Measurements from ENCODE around the gene TLR2.
"Not testable (repeated sequence)": the region's sequence is repeated elsewhere in the genome, so short reads cannot be mapped to it uniquely, and the experiment has no call there.

The TLR2 gene

DNA sequence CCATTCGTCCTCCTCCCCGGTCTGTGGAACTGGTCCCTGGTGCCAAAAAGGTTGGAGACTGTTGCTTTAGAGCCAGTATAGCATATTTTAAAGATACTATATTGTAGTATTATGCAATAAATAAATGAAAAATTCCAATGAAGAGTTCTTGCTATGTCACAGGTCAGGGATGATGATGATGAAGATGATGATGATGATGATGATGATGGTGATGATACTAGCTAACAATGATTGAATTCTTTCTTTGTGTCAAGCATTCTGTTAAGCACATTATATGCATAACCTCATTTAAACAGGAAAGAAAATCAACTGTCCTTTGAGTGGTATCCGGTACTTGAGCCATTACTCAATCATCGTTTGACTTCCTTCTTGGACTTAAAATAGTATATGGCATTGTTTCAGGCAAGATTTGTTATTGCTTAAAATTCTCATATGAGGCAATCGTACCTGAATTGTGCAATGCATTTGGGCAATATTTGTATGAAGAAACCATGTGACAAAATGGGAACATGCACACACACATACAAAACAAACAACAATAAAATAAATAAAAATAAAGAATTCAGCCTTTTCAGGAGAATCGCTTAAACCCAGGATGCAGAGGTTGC is 22.8 kb upstream of the TLR2 start:
- DNase-seq, result peak; percentile 78

GRCh38 chr4:153661908-153662307 is 22.2 kb upstream of the TLR2 start:
- DNase-seq, result no peak

DNA sequence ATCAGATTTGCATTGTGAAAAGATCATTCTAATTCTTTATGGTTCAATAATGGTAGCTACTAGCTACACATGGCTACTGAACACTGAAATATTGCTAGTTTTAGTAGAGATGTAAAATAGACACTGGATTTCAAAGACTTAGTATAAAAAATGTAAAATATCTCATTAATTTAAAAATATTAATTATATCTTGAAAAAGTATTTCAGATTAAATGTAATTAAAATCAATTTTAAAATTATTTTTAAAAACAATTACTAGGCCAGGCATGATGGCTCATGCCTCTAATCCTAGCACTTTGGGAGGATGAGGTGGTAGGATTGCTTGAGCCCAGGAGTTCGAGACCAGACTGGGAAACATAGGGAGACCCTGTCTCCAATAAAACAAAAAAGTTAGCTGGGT is 20.4 kb upstream of the TLR2 start:
- DNase-seq, result no peak

DNA sequence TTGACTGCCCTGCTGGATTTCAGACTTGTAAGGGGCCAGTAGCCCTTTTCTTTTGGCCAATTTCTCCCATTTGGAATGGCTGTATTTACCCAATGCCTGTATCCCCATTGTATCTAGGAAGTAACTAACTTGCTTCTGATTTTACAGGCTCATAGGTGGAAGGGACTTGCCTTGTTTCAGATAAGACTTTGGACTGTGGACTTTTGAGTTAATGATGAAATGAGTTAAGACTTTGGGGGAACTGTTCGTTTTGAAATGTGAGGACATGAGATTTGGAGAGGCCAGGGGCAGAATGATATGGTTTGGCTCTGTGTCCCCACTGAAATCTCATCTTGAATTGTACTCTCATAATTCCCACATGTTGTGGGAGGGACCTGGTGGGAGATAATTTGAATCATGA is 17.6 kb upstream of the TLR2 start:
- DNase-seq, result not testable (repeated sequence)

DNA sequence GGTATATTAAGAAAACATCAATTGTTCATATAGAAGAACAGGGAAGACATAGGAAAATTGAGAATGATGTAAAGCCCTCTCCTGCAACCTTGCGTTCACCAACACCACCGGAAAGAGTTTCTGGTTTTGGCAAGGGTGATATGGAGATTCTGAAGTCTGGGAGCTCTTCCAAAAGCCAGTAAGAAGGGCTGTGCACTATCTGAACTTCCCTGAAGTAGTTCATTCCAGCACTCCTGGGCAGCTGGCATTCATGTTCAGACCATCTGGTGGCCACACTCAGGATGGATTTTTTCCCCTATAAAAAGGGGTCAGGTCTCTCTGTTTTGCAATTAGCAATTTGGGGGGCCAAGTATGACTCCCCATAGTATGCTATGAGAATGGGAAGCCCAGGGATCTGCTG is 15.4 kb upstream of the TLR2 start:
- no peak for DNase-seq

DNA sequence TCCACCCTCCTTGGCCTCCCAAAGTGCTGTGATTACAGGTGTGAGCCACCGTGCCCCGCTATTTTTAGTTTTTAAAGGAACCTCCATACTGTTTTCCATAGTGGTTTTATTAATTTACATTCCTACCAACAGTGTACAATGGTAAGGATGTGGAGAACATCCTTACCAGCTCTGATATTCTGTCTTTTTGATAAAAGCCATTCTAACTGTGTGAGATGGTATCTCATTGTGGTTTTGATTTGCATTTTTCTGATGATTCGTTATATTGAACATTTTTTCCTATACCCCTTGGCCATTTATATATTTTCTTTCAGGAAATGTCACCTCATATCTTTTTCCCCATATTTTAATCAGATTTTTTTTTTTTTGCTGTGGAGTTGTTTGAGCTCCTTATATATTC is 14.2 kb upstream of the TLR2 start:
- no peak for DNase-seq

DNA sequence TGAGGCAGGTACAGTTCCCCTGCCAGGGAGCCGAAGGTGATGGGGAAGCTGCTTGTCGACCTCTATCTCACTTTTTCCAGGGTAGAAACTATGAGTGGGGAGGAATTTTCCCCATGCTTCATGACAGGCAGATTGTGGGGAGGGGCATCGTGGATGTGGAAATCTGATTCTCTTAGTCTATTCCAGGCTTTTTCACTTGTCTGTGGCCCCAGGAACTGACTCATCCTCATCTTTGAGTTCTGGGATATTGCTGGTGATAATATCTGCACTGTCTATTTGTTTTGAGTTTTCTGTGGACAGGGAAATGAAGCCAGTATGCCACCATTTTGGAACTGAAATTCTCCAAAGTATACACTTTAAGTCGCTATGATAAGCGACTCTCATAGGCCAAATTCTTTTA is 7.6 kb upstream of the TLR2 start:
- no peak for DNase-seq

DNA sequence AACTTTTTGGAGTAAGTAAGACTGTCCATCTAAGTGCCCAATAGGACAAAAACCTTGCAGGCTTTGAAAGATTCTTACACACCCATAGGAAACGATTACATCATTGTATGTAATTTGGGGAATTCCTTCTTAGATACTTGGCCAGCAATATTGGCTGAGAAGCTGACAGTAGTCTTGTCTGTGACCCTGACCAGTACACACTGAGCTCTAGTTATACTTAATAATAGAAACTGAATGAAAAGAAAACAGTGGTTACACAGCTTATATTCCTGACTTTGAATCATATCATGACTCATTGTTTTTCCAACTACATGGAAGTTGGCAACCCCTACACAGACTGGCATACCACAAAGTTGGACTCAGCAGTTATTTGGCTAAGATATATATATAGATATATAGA is 7.1 kb upstream of the TLR2 start:
- DNase-seq, result no peak

DNA sequence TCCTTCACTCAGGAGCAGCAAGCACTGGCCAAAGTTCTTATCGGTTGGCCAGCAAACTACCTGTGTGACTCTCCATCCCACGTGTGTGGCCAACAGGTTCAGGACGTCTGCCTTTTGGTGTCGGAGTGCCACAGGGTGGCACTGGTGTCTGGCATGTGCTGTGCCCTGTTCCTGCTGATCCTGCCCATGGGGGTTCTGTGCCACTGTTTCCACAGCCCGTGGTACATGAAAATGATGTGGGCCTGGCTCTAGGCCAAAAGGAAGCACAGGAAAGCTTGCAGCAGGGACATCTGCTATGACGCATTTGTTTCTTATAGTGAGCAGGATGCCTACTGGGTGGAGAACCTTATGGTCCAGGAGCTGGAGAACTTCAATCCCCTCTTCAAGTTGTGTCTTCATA is 4.6 kb upstream of the TLR2 start:
- no peak for DNase-seq

DNA sequence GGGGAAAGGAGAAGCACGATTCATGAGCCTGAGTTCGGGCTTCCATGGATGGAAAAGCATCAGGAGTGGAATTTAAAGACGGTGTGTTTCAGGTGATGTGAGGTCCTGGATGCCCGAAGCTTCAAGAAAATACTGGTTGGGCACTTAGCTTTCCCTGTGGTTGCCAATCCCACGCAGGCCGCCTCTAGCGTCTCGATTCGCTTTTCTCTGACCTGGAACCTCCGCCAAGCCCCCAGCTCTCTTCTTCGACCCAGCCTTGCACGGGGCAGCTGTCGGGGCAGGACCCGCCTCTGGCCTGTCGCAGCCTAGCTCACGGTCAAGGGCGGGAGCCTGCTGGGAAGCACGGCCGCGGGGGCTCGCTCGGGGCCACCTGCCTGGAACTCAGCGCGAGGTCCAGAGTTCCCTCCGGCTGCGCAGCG is 308 bp upstream of the TLR2 start:
- no peak for DNase-seq

DNA sequence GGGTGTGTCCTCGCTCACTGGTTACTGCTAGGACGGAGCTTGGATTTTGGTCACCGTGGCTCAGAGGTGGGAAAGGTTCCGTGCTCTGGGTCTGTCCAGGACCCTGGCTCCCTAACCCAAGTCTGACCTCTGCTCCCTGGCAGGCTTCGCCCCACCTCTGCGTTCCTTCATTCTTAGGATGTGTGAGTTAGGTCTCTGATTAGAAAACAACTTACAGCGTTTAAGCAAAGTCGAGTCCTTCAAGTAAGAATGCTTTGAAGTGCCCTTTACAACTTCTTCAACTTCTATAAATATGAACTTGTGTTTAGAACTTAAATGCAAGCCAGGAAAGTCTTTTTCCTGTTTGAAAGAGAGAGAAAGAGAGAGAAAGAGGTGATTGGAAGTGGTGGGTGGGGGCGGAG is 891 bp downstream of the TLR2 start:
- DNase-seq, result peak; percentile 27

DNA sequence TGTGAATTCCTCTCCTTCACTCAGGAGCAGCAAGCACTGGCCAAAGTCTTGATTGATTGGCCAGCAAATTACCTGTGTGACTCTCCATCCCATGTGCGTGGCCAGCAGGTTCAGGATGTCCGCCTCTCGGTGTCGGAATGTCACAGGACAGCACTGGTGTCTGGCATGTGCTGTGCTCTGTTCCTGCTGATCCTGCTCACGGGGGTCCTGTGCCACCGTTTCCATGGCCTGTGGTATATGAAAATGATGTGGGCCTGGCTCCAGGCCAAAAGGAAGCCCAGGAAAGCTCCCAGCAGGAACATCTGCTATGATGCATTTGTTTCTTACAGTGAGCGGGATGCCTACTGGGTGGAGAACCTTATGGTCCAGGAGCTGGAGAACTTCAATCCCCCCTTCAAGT is 20.4 kb downstream of the TLR2 start:
- no peak for DNase-seq

DNA sequence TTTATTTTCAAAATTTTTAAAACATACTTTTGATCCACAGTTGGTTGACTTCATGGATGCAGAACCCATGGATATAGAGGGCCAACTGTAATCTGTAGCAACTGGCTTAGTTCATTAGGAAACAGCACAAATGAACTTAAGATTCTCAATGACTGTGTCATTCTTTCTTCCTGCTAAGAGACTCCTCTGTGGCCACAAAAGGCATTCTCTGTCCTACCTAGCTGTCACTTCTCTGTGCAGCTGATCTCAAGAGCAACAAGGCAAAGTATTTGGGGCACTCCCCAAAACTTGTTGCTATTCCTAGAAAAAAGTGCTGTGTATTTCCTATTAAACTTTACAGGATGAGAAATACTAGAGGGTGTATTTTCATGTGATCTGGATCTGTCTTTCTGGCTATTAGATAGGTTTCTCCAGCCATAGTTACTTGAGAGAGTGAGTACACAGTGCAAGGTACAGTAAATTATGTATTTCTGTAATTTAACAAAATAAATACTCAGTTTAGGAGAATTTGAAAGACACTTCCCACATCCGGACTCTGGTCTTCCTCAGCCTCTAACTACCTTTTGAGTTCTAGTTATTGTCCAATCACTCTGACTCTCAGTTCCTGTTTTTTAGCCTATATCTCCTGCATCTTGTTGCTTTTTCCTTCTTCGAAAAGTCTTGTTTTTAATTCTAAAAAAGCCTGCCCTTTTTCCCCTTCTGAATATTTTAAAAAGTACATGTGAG is 21.8 kb downstream of the TLR2 start:
- peak; percentile 53 for DNase-seq

- no peak for DNase-seq
Measured at GRCh38 chr4:153706519-153706918, 22.4 kb downstream of the TLR2 start.

DNA sequence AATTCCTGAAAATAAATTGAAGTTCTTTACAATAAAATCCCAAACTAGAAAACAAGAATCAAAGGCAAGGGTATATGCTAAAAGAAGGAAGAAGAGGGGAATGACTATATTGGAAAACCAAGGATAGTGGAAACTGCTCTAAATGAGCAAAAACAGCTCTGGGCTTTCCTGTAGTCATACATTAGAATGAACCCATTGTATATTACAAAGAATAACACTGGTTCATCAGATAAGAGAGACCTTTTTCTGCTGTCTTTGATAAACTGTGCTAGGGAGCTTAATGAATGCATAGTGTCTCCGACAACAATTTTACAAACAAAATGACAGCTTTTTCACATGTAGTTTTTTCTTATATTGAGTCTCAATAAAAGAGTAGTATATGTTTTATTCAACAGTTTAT is 26.6 kb downstream of the TLR2 start:
- DNase-seq, result no peak

- no peak for DNase-seq
Measured at GRCh38 chr4:153713866-153714646, 30.0 kb downstream of the TLR2 start.

DNA sequence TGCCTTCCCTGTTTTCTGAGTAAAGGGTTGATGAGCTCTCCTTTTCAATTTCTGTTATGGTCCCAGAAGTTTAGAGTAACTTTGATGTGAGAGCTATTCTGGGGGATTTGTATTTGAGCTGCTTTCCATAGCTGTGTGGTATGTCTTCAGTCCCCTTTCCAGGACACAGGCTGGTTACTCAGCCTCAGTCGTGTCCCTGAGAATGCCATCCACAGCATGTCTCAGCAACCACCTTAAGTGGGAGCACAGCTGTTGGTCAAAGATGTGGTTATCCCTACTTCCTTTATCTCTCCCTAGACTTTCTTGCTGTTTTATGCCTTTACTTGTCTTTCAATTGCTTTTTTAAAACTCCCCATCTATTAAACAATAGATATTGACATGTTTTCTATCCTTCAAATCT is 38.0 kb downstream of the TLR2 start:
- DNase-seq, result no peak

DNA sequence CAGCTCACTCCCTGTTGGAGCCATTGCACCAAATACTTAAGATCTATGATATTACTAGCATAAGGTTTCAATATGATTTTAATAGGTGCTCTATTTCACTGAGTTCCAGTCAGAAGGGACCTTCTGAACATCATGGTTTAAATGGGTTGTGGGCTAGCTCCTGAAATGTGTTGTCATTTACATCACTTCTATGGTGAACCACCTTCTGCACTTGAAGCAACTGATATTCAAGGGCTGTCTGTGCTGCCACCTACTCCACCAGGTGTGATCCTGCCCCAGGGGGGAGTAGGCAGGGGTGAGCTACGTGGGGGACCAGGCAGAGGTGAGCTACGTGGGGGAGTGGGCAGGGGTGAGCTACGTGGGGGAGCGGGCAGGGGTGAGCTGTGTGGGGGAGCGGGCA is 40.5 kb downstream of the TLR2 start:
- no peak for DNase-seq

GRCh38 chr4:153725136-153725830 is 41.2 kb downstream of the TLR2 start:
- no peak for DNase-seq

DNA sequence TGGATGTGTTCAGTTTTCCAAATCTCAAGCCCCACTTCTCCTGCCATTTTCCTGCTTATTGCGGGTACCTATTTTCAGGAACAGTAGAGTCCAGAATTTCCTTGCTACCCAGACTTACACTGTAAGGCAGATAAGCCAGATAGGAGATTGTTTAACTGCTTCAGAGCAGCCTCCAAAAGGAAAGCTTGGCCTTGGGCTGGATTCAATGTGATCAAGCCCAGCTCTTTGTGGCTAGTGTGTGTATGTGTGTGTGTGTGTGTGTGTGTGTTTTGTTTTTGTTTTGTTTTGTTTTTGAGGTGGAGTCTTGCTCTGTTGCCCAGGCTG is 41.7 kb downstream of the TLR2 start:
- DNase-seq, result no peak

DNA sequence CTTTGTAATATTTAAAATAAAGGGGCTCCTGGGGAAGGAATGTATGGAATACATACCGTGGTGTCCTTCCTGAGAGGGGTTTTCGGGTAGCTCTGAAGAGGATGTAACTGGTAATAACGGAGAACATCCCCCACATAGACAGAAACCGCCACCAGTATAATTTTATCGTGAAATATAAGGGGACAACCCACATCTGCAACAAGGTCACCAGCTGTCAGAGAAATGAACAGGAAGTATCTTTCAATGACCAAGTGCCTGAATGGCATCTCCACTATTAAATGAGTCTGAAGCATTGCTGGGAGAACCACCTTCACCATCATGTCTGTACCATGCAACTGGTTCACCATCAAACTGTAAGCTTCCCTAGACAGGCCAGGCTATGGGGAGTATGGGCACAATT is 44.1 kb downstream of the TLR2 start:
- no peak for DNase-seq

- DNase-seq, result peak; percentile 13
Measured at GRCh38 chr4:153728660-153729059, 44.6 kb downstream of the TLR2 start.

GRCh38 chr4:153729895-153730294 is 45.8 kb downstream of the TLR2 start:
- DNase-seq, result no peak

GRCh38 chr4:153731239-153731638 is 47.2 kb downstream of the TLR2 start:
- DNase-seq, result no peak
